C4-2B (cell line): ENCODE data around the gene CAMK1D.

Source experiments
- ZFX ChIP-seq: fragments of 450-650 bp; IDR thresholded peaks from 2 replicates; pipeline ENCODE4 v1.6.1; 2017
- TF ChIP-seq, protein P1 (sequence below): fragments of 450-650 bp; conservative IDR thresholded peaks from 2 replicates; pipeline ENCODE4 v1.5.1; 2017; ENCODE audit warnings: mild to moderate bottlenecking

DNA sequence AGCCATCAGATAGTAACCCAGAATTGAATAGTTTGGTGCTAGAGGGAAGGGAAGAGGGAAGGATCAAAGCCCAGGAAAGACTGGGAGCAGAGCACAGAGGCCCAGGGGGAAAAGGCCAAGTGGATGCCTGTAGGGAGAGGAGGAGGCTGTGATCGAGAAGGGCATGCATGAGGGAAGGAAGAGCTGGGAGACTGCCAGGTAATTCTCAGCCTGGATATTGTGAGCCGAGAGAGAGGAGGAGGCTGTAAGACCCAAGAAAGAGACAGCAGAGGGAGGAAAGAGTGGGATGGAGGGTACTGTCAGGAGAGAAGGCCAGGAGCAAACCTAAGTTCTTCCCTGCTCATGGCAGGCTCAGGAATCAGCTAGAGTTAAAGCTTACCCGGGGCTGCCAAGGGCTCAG, 474.0 kb downstream of the CAMK1D start:
- TF ChIP-seq, protein P1, sequence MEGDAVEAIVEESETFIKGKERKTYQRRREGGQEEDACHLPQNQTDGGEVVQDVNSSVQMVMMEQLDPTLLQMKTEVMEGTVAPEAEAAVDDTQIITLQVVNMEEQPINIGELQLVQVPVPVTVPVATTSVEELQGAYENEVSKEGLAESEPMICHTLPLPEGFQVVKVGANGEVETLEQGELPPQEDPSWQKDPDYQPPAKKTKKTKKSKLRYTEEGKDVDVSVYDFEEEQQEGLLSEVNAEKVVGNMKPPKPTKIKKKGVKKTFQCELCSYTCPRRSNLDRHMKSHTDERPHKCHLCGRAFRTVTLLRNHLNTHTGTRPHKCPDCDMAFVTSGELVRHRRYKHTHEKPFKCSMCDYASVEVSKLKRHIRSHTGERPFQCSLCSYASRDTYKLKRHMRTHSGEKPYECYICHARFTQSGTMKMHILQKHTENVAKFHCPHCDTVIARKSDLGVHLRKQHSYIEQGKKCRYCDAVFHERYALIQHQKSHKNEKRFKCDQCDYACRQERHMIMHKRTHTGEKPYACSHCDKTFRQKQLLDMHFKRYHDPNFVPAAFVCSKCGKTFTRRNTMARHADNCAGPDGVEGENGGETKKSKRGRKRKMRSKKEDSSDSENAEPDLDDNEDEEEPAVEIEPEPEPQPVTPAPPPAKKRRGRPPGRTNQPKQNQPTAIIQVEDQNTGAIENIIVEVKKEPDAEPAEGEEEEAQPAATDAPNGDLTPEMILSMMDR = no peak
- no peak for TF ChIP-seq ZFX
